Neural crest cell (in vitro differentiated cells): ENCODE results near the gene NEIL1. TPM values are rescaled to one million over a fixed set of nuclear protein-coding genes. Genes with fewer than 3 reads are reported as not detected.
A peak's percentile ranks its signal among the peaks of the same experiment; 100 is the strongest.
"Not testable (repeated sequence)": the region's sequence is repeated elsewhere in the genome, so short reads cannot be mapped to it uniquely, and the experiment has no call there.

ENCODE experiments used
- DNase-seq: peaks from one replicate; pipeline ENCODE4 v3.0.0; 2021; ENCODE audit warnings: low read depth, mixed read lengths, low spot score
- H3K27ac Mint-ChIP-seq: one replicate; pipeline ENCODE4 v1.8.0; 2021; ENCODE audit warnings: mild to moderate bottlenecking, mixed read lengths; ENCODE audit not compliant: unreplicated experiment
- H3K27me3 Mint-ChIP-seq: 2 replicates; pipeline ENCODE4 v1.8.0; 2021; ENCODE audit warnings: low read depth, mild to moderate bottlenecking, mixed read lengths
- H3K36me3 Mint-ChIP-seq: 2 replicates; pipeline ENCODE4 v1.8.0; 2021; ENCODE audit warnings: low read depth, mild to moderate bottlenecking, mixed read lengths
- H3K4me1 Mint-ChIP-seq: 2 replicates; pipeline ENCODE4 v1.8.0; 2021; ENCODE audit warnings: mixed read lengths
- H3K4me3 Mint-ChIP-seq: one replicate; pipeline ENCODE4 v1.8.0; 2021; ENCODE audit warnings: mild to moderate bottlenecking, mixed read lengths
- H3K9me3 Mint-ChIP-seq: 2 replicates; pipeline ENCODE4 v1.8.0; 2021; ENCODE audit warnings: mixed read lengths
- CTCF ChIP-seq: fragments of 200-600 bp; sonication (generic); conservative IDR thresholded peaks from 2 replicates; pipeline ENCODE4 v1.5.0; 2021; ENCODE audit warnings: antibody characterized with exemption, mild to moderate bottlenecking
- long read RNA-seq: library from polyadenylated mRNA; unstranded; transcript quantifications from one replicate; pipeline ENCODE4 v2.0.0, GENCODE V29; 2020
- total RNA-seq: library from RNA; stranded (reverse); gene quantifications from 2 replicates; pipeline ENCODE4 v1.2.1, GENCODE V29; 2021

The NEIL1 gene
- total RNA-seq: 18.4 and 20.4 TPM in 2 replicates
- long read RNA-seq, partial matches to known transcripts: 1 of 3 reads
- long read RNA-seq, other reads (novel, unspliced or antisense): 2 of 3 reads

- DNase-seq: no peak
- Mint-ChIP-seq H3K4me1 (peaks cover 11% of the 10 kb centered on the region), H3K9me3 (no peaks in the 10 kb centered on the region), H3K4me3 (peak within 1 kb of the TSS; percentile 89), H3K27me3 (peaks cover 26% of the 10 kb centered on the region), H3K36me3 (no peaks in the 10 kb centered on the region), H3K27ac (no peak within 1 kb of the TSS)
- TF ChIP-seq CTCF: no peak
Measured at GRCh38 chr15:75346796-75347221, at the start of gene NEIL1. Gene NEIL1, plus strand, starts transcription at chr15:75347039. Its CDS starts 1,867 bp downstream, at chr15:75348906.

GRCh38 chr15:75298541-75299310, 48.1 kb upstream of the NEIL1 start:
- not testable (repeated sequence) for H3K27ac Mint-ChIP-seq, H3K9me3 Mint-ChIP-seq, H3K4me1 Mint-ChIP-seq, H3K36me3 Mint-ChIP-seq, H3K4me3 Mint-ChIP-seq, DNase-seq, H3K27me3 Mint-ChIP-seq

GRCh38 chr15:75299311-75299688, 47.5 kb upstream of the NEIL1 start:
- peaks cover 11% of the 10 kb centered on the region for H3K27me3 Mint-ChIP-seq
- DNase-seq: peak; percentile 69
- not testable (repeated sequence) for H3K9me3 Mint-ChIP-seq, H3K36me3 Mint-ChIP-seq, H3K27ac Mint-ChIP-seq, H3K4me3 Mint-ChIP-seq, H3K4me1 Mint-ChIP-seq
- peak; percentile 66 for TF ChIP-seq CTCF

- H3K4me1 Mint-ChIP-seq, H3K9me3 Mint-ChIP-seq, DNase-seq, H3K4me3 Mint-ChIP-seq, H3K36me3 Mint-ChIP-seq, H3K27ac Mint-ChIP-seq: not testable (repeated sequence)
- H3K27me3 Mint-ChIP-seq: peaks cover 16% of the 10 kb centered on the region
Measured at GRCh38 chr15:75300026-75300425, 46.8 kb upstream of the NEIL1 start.

GRCh38 chr15:75302318-75302717, 44.5 kb upstream of the NEIL1 start:
- H3K36me3 Mint-ChIP-seq: no peaks in the 10 kb centered on the region
- H3K27me3 Mint-ChIP-seq: peaks cover 25% of the 10 kb centered on the region
- no peaks in the 10 kb centered on the region for H3K9me3 Mint-ChIP-seq
- H3K27ac Mint-ChIP-seq: no peak overlapping the region
- TF ChIP-seq CTCF: no peak
- DNase-seq: no peak
- peaks cover 10% of the 10 kb centered on the region for H3K4me1 Mint-ChIP-seq
- H3K4me3 Mint-ChIP-seq: no peak overlapping the region

GRCh38 chr15:75302753-75303152, 44.1 kb upstream of the NEIL1 start:
- peaks cover 30% of the 10 kb centered on the region for H3K27me3 Mint-ChIP-seq
- not testable (repeated sequence) for H3K4me1 Mint-ChIP-seq, DNase-seq, H3K27ac Mint-ChIP-seq, H3K36me3 Mint-ChIP-seq, H3K9me3 Mint-ChIP-seq, H3K4me3 Mint-ChIP-seq

GRCh38 chr15:75306188-75306587, 40.7 kb upstream of the NEIL1 start:
- peaks cover 55% of the 10 kb centered on the region for H3K27me3 Mint-ChIP-seq
- no peaks in the 10 kb centered on the region for H3K36me3 Mint-ChIP-seq
- H3K4me1 Mint-ChIP-seq: peaks cover 10% of the 10 kb centered on the region
- no peak for DNase-seq
- no peak overlapping the region for H3K27ac Mint-ChIP-seq
- no peaks in the 10 kb centered on the region for H3K9me3 Mint-ChIP-seq
- no peak for TF ChIP-seq CTCF
- no peak overlapping the region for H3K4me3 Mint-ChIP-seq
